ENCODE results near the gene RPS17.
"Not testable (repeated sequence)": the region's sequence is repeated elsewhere in the genome, so short reads cannot be mapped to it uniquely, and the experiment has no call there.

RPS17 gene

GRCh38 chr15:82532991-82533481 is 7.2 kb downstream of the RPS17 start:
- TF ChIP-seq CTCF (IDR thresholded peaks at IDR 0.05) (no peak), ZFX (IDR thresholded peaks at IDR 0.05; ENCODE audit: borderline replicate concordance) (no peak)
- no peak overlapping the region for H3K27ac ChIP-seq

- no peak overlapping the region for H3K27ac ChIP-seq
- TF ChIP-seq ZFX (IDR thresholded peaks at IDR 0.05; ENCODE audit: borderline replicate concordance) (no peak), CTCF (IDR thresholded peaks at IDR 0.05) (no peak)
Measured at GRCh38 chr15:82532383-82532990, 7.8 kb downstream of the RPS17 start.

GRCh38 chr15:82531496-82532382 is 8.5 kb downstream of the RPS17 start:
- no peak overlapping the region for H3K27ac ChIP-seq
- TF ChIP-seq ZFX (IDR thresholded peaks at IDR 0.05; ENCODE audit: borderline replicate concordance) (no peak), CTCF (IDR thresholded peaks at IDR 0.05) (no peak)

- TF ChIP-seq CTCF (IDR thresholded peaks at IDR 0.05) (peak; percentile 96), ZFX (IDR thresholded peaks at IDR 0.05; ENCODE audit: borderline replicate concordance) (no peak)
- no peak overlapping the region for H3K27ac ChIP-seq
Measured at GRCh38 chr15:82530606-82531379, 9.5 kb downstream of the RPS17 start.

GRCh38 chr15:82530006-82530405 is 10.3 kb downstream of the RPS17 start:
- no peak overlapping the region for H3K27ac ChIP-seq
- no peak for TF ChIP-seq ZFX (IDR thresholded peaks at IDR 0.05; ENCODE audit: borderline replicate concordance)

GRCh38 chr15:82513587-82513986 is 26.7 kb downstream of the RPS17 start:
- not testable (repeated sequence) for H3K27ac ChIP-seq

GRCh38 chr15:82507693-82508092 is 32.6 kb downstream of the RPS17 start:
- not testable (repeated sequence) for H3K27ac ChIP-seq

- not testable (repeated sequence) for H3K27ac ChIP-seq
Measured at GRCh38 chr15:82507087-82507486, 33.2 kb downstream of the RPS17 start.

- H3K27ac ChIP-seq = not testable (repeated sequence)
Measured at GRCh38 chr15:82505842-82506241, 34.4 kb downstream of the RPS17 start.

GRCh38 chr15:82504074-82504473 is 36.2 kb downstream of the RPS17 start:
- H3K27ac ChIP-seq = not testable (repeated sequence)

- not testable (repeated sequence) for H3K27ac ChIP-seq
Measured at GRCh38 chr15:82502700-82503339, 37.4 kb downstream of the RPS17 start.

- H3K27ac ChIP-seq = not testable (repeated sequence)
Measured at GRCh38 chr15:82500772-82501171, 39.5 kb downstream of the RPS17 start.

- not testable (repeated sequence) for H3K27ac ChIP-seq
Measured at GRCh38 chr15:82497978-82498377, 42.3 kb downstream of the RPS17 start.

- not testable (repeated sequence) for H3K27ac ChIP-seq
Measured at GRCh38 chr15:82488250-82488649, 52.0 kb downstream of the RPS17 start.

GRCh38 chr15:82487045-82487444 is 53.2 kb downstream of the RPS17 start:
- H3K27ac ChIP-seq = not testable (repeated sequence)

Measured in 22Rv1 (cell line).